Measurements from ENCODE around the gene FAM72A.
"Not testable (repeated sequence)": the region's sequence is repeated elsewhere in the genome, so short reads cannot be mapped to it uniquely, and the experiment has no call there.

DNA sequence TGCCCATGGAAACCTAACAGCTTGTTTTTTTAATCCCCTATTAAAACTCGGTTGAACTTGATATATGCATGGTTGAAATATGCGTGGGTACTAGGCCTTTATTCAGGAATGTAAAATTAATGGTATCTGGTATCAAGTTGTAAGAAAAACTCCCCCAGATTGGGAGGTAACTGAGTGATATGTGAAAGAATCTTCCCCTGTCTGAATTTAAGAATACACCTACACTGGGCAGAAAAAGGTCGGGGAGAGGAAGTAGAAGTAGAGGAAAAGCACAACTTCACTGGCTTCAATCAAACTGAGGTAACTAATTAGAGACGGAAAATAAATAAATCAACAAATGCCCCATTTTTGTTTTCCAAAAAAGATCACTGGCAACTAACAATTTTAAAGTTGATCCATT, 15.8 kb downstream of the FAM72A start:
- not testable (repeated sequence) for TF ChIP-seq CTCF, POLR2AphosphoS5, POLR2A (IDR thresholded peaks at IDR 0.05)
